ENCODE data around the gene TICRR. TPM values are rescaled to one million over a fixed set of nuclear protein-coding genes. Genes with fewer than 3 reads are reported as not detected.

The TICRR gene
- 4.8 TPM for total RNA-seq (ENCODE audit: unreplicated experiment)
- long read RNA-seq, partial matches to known transcripts = 0 of 1 reads
- long read RNA-seq, other reads (novel, unspliced or antisense) = 1 of 1 reads

GRCh38 chr15:89575146-89575655, at the start of gene TICRR:
Gene TICRR, plus strand, starts transcription at chr15:89575469. Its CDS starts 118 bp downstream, at chr15:89575587.
- Mint-ChIP-seq H3K4me3 (ENCODE audit: unreplicated experiment) (peak within 1 kb of the TSS; percentile 92), H3K9me3 (ENCODE audit: unreplicated experiment) (no peaks in the 10 kb centered on the region), H3K36me3 (ENCODE audit: low read depth, unreplicated experiment) (no peaks in the 10 kb centered on the region), H3K4me1 (ENCODE audit: unreplicated experiment) (peaks cover 26% of the 10 kb centered on the region), H3K27ac (ENCODE audit: unreplicated experiment) (no peak within 1 kb of the TSS), H3K27me3 (ENCODE audit: unreplicated experiment) (peaks cover 6% of the 10 kb centered on the region)
- no peak for TF ChIP-seq CTCF (IDR thresholded peaks at IDR 0.05; ENCODE audit: unreplicated experiment)
- peak; percentile 92 for DNase-seq (ENCODE audit: low spot score)

- TF ChIP-seq CTCF (IDR thresholded peaks at IDR 0.05; ENCODE audit: unreplicated experiment) = no peak
- Mint-ChIP-seq H3K27me3 (ENCODE audit: unreplicated experiment) (peaks cover 3% of the 10 kb centered on the region), H3K4me1 (ENCODE audit: unreplicated experiment) (no peaks in the 10 kb centered on the region), H3K27ac (ENCODE audit: unreplicated experiment) (no peak overlapping the region), H3K36me3 (ENCODE audit: low read depth, unreplicated experiment) (no peaks in the 10 kb centered on the region), H3K4me3 (ENCODE audit: unreplicated experiment) (no peak overlapping the region), H3K9me3 (ENCODE audit: unreplicated experiment) (no peaks in the 10 kb centered on the region)
- DNase-seq (ENCODE audit: low spot score) = no peak
These were observed 49.1 kb upstream of the TICRR start for GRCh38 chr15:89526181-89526580.

- no peaks in the 10 kb centered on the region for H3K9me3 Mint-ChIP-seq (ENCODE audit: unreplicated experiment)
- no peak for DNase-seq (ENCODE audit: low spot score)
- no peak overlapping the region for H3K4me3 Mint-ChIP-seq (ENCODE audit: unreplicated experiment)
- no peaks in the 10 kb centered on the region for H3K36me3 Mint-ChIP-seq (ENCODE audit: low read depth, unreplicated experiment)
- no peak overlapping the region for H3K27ac Mint-ChIP-seq (ENCODE audit: unreplicated experiment)
- peaks cover 3% of the 10 kb centered on the region for H3K27me3 Mint-ChIP-seq (ENCODE audit: unreplicated experiment)
- TF ChIP-seq CTCF (IDR thresholded peaks at IDR 0.05; ENCODE audit: unreplicated experiment) = no peak
- H3K4me1 Mint-ChIP-seq (ENCODE audit: unreplicated experiment) = no peaks in the 10 kb centered on the region
These were observed 48.4 kb upstream of the TICRR start for GRCh38 chr15:89526601-89527441.

- Mint-ChIP-seq H3K27me3 (ENCODE audit: unreplicated experiment) (peaks cover 3% of the 10 kb centered on the region), H3K9me3 (ENCODE audit: unreplicated experiment) (no peaks in the 10 kb centered on the region), H3K27ac (ENCODE audit: unreplicated experiment) (no peak overlapping the region), H3K4me1 (ENCODE audit: unreplicated experiment) (peaks cover 2% of the 10 kb centered on the region), H3K36me3 (ENCODE audit: low read depth, unreplicated experiment) (no peaks in the 10 kb centered on the region), H3K4me3 (ENCODE audit: unreplicated experiment) (no peak overlapping the region)
- TF ChIP-seq CTCF (IDR thresholded peaks at IDR 0.05; ENCODE audit: unreplicated experiment) = no peak
- no peak for DNase-seq (ENCODE audit: low spot score)
These were observed 46.4 kb upstream of the TICRR start for GRCh38 chr15:89528757-89529352.

Measured in endothelial cell (in vitro differentiated cells).